GM19455 (cell line): Measurements from ENCODE around the gene CARS2.
A peak's percentile ranks its signal among the peaks of the same experiment; 100 is the strongest.
"Not testable (repeated sequence)": the region's sequence is repeated elsewhere in the genome, so short reads cannot be mapped to it uniquely, and the experiment has no call there.

Experiments
- ATAC-seq: cut with Tn5 transposase; IDR thresholded peaks from one replicate; pipeline ENCODE4 v1.9.1; 2021; ENCODE audit not compliant: unreplicated experiment

The CARS2 gene

GRCh38 chr13:110624766-110625756, 80.9 kb downstream of the CARS2 start:
- no peak for ATAC-seq

GRCh38 chr13:110620596-110620995, 85.3 kb downstream of the CARS2 start:
- no peak for ATAC-seq

GRCh38 chr13:110618780-110619179, 87.1 kb downstream of the CARS2 start:
- ATAC-seq = no peak

- no peak for ATAC-seq
These were observed 87.7 kb downstream of the CARS2 start for GRCh38 chr13:110618167-110618566.

GRCh38 chr13:110617321-110618072, 88.4 kb downstream of the CARS2 start:
- no peak for ATAC-seq

GRCh38 chr13:110616103-110617101, 89.5 kb downstream of the CARS2 start:
- peak; percentile 41 for ATAC-seq

GRCh38 chr13:110615322-110616102, 90.4 kb downstream of the CARS2 start, which contains the start of gene NAXD:
TSS of gene NAXD (plus strand) at chr13:110615545. CDS start at chr13:110615602, 57 bp downstream.
- peak; percentile 76 for ATAC-seq

- ATAC-seq = no peak
These were observed 91.0 kb downstream of the CARS2 start for GRCh38 chr13:110615005-110615321.

- peak; percentile 44 for ATAC-seq
These were observed 94.8 kb downstream of the CARS2 start for GRCh38 chr13:110610955-110611595.

- ATAC-seq = no peak
These were observed 98.2 kb downstream of the CARS2 start for GRCh38 chr13:110607675-110608224.

GRCh38 chr13:110606281-110606680, 99.6 kb downstream of the CARS2 start:
- ATAC-seq = not testable (repeated sequence)

- ATAC-seq = no peak
These were observed 100.8 kb downstream of the CARS2 start for GRCh38 chr13:110605132-110605531.

- ATAC-seq = no peak
These were observed 104.9 kb downstream of the CARS2 start for GRCh38 chr13:110600980-110601379.

GRCh38 chr13:110600261-110600819, 105.6 kb downstream of the CARS2 start:
- no peak for ATAC-seq

GRCh38 chr13:110597041-110597689, 108.8 kb downstream of the CARS2 start:
- ATAC-seq = no peak

- peak; percentile 81 for ATAC-seq
These were observed 112.3 kb downstream of the CARS2 start for GRCh38 chr13:110593430-110594130.

GRCh38 chr13:110592665-110593064, 113.3 kb downstream of the CARS2 start:
- no peak for ATAC-seq
